KMS-11 (cell line): ENCODE data around the gene ADAM12.

Experiments
- H2AFZ ChIP-seq: fragments of 200-600 bp; sonication (generic); 2 replicates; pipeline ENCODE4 v1.6.1; 2016; ENCODE audit warnings: antibody characterized with exemption, mixed run types, low read depth
- H3K27ac ChIP-seq: fragments of 200-600 bp; sonication (generic); 2 replicates; pipeline ENCODE4 v1.6.1; 2016; ENCODE audit warnings: mild to moderate bottlenecking, mixed run types
- H3K27me3 ChIP-seq: fragments of 200-600 bp; sonication (generic); 2 replicates; pipeline ENCODE4 v1.6.1; 2017; ENCODE audit warnings: mild to moderate bottlenecking, low read depth, mixed run types, moderate library complexity; ENCODE audit not compliant: insufficient read depth
- H3K36me3 ChIP-seq: fragments of 200-600 bp; sonication (generic); 2 replicates; pipeline ENCODE4 v1.6.1; 2017; ENCODE audit warnings: mild to moderate bottlenecking, mixed run types; ENCODE audit not compliant: insufficient read depth
- H3K4me1 ChIP-seq: fragments of 200-600 bp; sonication (generic); 2 replicates; pipeline ENCODE4 v1.6.1; 2016; ENCODE audit warnings: mild to moderate bottlenecking, low read depth, mixed run types; ENCODE audit not compliant: poor library complexity, severe bottlenecking
- H3K4me2 ChIP-seq: fragments of 200-600 bp; sonication (generic); 2 replicates; pipeline ENCODE4 v1.7.0; 2016; ENCODE audit warnings: mild to moderate bottlenecking, mixed run types
- H3K4me3 ChIP-seq: fragments of 200-600 bp; sonication (generic); IDR thresholded peaks from 2 replicates; pipeline ENCODE4 v1.6.1; 2017; ENCODE audit warnings: low read depth, low read length, mixed read lengths; ENCODE audit not compliant: insufficient read depth
- H3K79me2 ChIP-seq: fragments of 200-600 bp; sonication (generic); 2 replicates; pipeline ENCODE4 v1.6.1; 2016; ENCODE audit warnings: low read depth, mixed run types; ENCODE audit not compliant: insufficient read depth
- H3K9ac ChIP-seq: fragments of 200-600 bp; sonication (generic); 2 replicates; pipeline ENCODE4 v1.6.1; 2016; ENCODE audit warnings: mild to moderate bottlenecking, mixed run types
- H4K20me1 ChIP-seq: fragments of 200-600 bp; sonication (generic); 2 replicates; pipeline ENCODE4 v1.6.1; 2016; ENCODE audit warnings: mild to moderate bottlenecking, mixed run types; ENCODE audit not compliant: insufficient read depth
- CTCF ChIP-seq: fragments of 200-600 bp; sonication (generic); conservative IDR thresholded peaks from 2 replicates; pipeline ENCODE4 v1.6.1; 2017; ENCODE audit warnings: low read depth, mild to moderate bottlenecking, antibody characterized with exemption, low read length, moderate library complexity, mixed read lengths

The ADAM12 gene

GRCh38 chr10:126155528-126155927 lies 232.7 kb downstream of the ADAM12 start:
- no peak overlapping the region for H3K4me2 ChIP-seq
- TF ChIP-seq CTCF, result no peak
- no peak overlapping the region for H2AFZ ChIP-seq
- no peaks in the 10 kb centered on the region for H3K36me3 ChIP-seq
- H3K4me3 ChIP-seq, result no peak overlapping the region
- H4K20me1 ChIP-seq, result no peaks in the 10 kb centered on the region
- H3K27ac ChIP-seq, result no peak overlapping the region
- no peaks in the 10 kb centered on the region for H3K27me3 ChIP-seq
- H3K79me2 ChIP-seq, result no peaks in the 10 kb centered on the region
- H3K9ac ChIP-seq, result no peak overlapping the region
- no peaks in the 10 kb centered on the region for H3K4me1 ChIP-seq

GRCh38 chr10:126153711-126154628 lies 234.3 kb downstream of the ADAM12 start:
- H3K4me3 ChIP-seq, result no peak overlapping the region
- H3K27ac ChIP-seq, result no peak overlapping the region
- no peaks in the 10 kb centered on the region for H4K20me1 ChIP-seq
- H3K36me3 ChIP-seq, result no peaks in the 10 kb centered on the region
- no peak overlapping the region for H2AFZ ChIP-seq
- H3K4me2 ChIP-seq, result no peak overlapping the region
- no peaks in the 10 kb centered on the region for H3K27me3 ChIP-seq
- H3K79me2 ChIP-seq, result no peaks in the 10 kb centered on the region
- H3K4me1 ChIP-seq, result no peaks in the 10 kb centered on the region
- no peak for TF ChIP-seq CTCF
- H3K9ac ChIP-seq, result no peak overlapping the region

- no peak overlapping the region for H2AFZ ChIP-seq
- H3K4me1 ChIP-seq, result no peaks in the 10 kb centered on the region
- H3K4me3 ChIP-seq, result no peak overlapping the region
- no peak overlapping the region for H3K27ac ChIP-seq
- no peaks in the 10 kb centered on the region for H3K36me3 ChIP-seq
- no peak overlapping the region for H3K9ac ChIP-seq
- no peak for TF ChIP-seq CTCF
- H3K79me2 ChIP-seq, result no peaks in the 10 kb centered on the region
- H4K20me1 ChIP-seq, result no peaks in the 10 kb centered on the region
- no peaks in the 10 kb centered on the region for H3K27me3 ChIP-seq
- H3K4me2 ChIP-seq, result no peak overlapping the region
Observed at GRCh38 chr10:126147866-126148587, 240.2 kb downstream of the ADAM12 start.

- Histone ChIP-seq H4K20me1 (no peaks in the 10 kb centered on the region), H2AFZ (no peak overlapping the region), H3K4me3 (no peak overlapping the region), H3K36me3 (no peaks in the 10 kb centered on the region), H3K4me1 (no peaks in the 10 kb centered on the region), H3K27ac (no peak overlapping the region), H3K79me2 (no peaks in the 10 kb centered on the region), H3K9ac (no peak overlapping the region), H3K4me2 (no peak overlapping the region), H3K27me3 (no peaks in the 10 kb centered on the region)
- no peak for TF ChIP-seq CTCF
Observed at GRCh38 chr10:126146771-126147170, 241.5 kb downstream of the ADAM12 start.
